Keratinocyte (primary cell): ENCODE results near the gene SKP2. TPM values are rescaled to one million over a fixed set of nuclear protein-coding genes. Genes with fewer than 3 reads are reported as not detected.

Experiments
- DNase-seq: peaks from one replicate; pipeline ENCODE4 v3.0.0-alpha.2; 2011; ENCODE audit warnings: low read depth, missing footprints, low spot score
- FAIRE-seq: peaks from 2 replicates; lab custom pipeline; 2011; peaks lifted over from hg19 to GRCh38; lab: Jason Lieb, UNC
- H2AFZ ChIP-seq: 2 replicates; pipeline ENCODE4 v1.6.0; 2012; ENCODE audit warnings: low read length, control low read depth, inconsistent platforms; ENCODE audit not compliant: control insufficient read depth
- H3K27ac ChIP-seq: 2 replicates; pipeline ENCODE4 v1.5.1; 2011; ENCODE audit warnings: low read length; ENCODE audit not compliant: control insufficient read depth, insufficient read depth
- H3K27me3 ChIP-seq: 3 replicates; pipeline ENCODE4 v1.6.0; 2011; ENCODE audit warnings: low read length; ENCODE audit not compliant: control insufficient read depth, insufficient read depth; ENCODE audit errors: extremely low read depth
- H3K36me3 ChIP-seq, 2 experiments: 2 replicates in 1 of 2; 3 replicates in 1 of 2; pipeline ENCODE4 v1.5.1; 2011; ENCODE audit warnings: low read length in 2 of 2, mild to moderate bottlenecking in 1 of 2; ENCODE audit not compliant: control insufficient read depth in 2 of 2, insufficient read depth in 2 of 2; ENCODE audit errors: extremely low read depth in 1 of 2
- H3K4me1 ChIP-seq: 3 replicates; pipeline ENCODE4 v1.5.1; 2011; ENCODE audit warnings: low read length; ENCODE audit not compliant: control insufficient read depth, insufficient read depth; ENCODE audit errors: extremely low read depth
- H3K4me2 ChIP-seq: 3 replicates; pipeline ENCODE4 v1.6.0; 2011; ENCODE audit warnings: low read depth, low read length; ENCODE audit not compliant: control insufficient read depth, insufficient read depth; ENCODE audit errors: extremely low read depth
- H3K4me3 ChIP-seq, 3 experiments: fragments of 200-600 bp in 1 of 3; sonication (generic) in 1 of 3; 2 replicates in 2 of 3; 3 replicates in 1 of 3; pipeline ENCODE4 v1.5.1; 2011 to 2016; ENCODE audit warnings: low read length in 3 of 3, mild to moderate bottlenecking in 3 of 3, control low read depth in 2 of 3, inconsistent platforms in 1 of 3, low read depth in 1 of 3, mixed read lengths in 1 of 3, mixed run types in 1 of 3, moderate library complexity in 1 of 3; ENCODE audit not compliant: control insufficient read depth in 2 of 3, insufficient read depth in 2 of 3; ENCODE audit errors: extremely low read depth in 1 of 3
- H3K79me2 ChIP-seq: 2 replicates; pipeline ENCODE4 v1.6.0; 2012; ENCODE audit warnings: low read length; ENCODE audit not compliant: control insufficient read depth, insufficient read depth
- H3K9ac ChIP-seq: 3 replicates; pipeline ENCODE4 v1.6.0; 2011; ENCODE audit warnings: low read length; ENCODE audit not compliant: control insufficient read depth, insufficient read depth; ENCODE audit errors: extremely low read depth
- H3K9me1 ChIP-seq: 3 replicates; pipeline ENCODE4 v1.6.0; 2011; ENCODE audit warnings: low read length; ENCODE audit not compliant: control insufficient read depth, insufficient read depth; ENCODE audit errors: extremely low read depth
- H3K9me3 ChIP-seq: 2 replicates; pipeline ENCODE4 v1.5.1; 2012; ENCODE audit warnings: low read depth, low read length; ENCODE audit not compliant: control insufficient read depth
- H4K20me1 ChIP-seq: 3 replicates; pipeline ENCODE4 v1.6.0; 2011; ENCODE audit warnings: low read length; ENCODE audit not compliant: control insufficient read depth, insufficient read depth; ENCODE audit errors: extremely low read depth
- CTCF ChIP-seq, 3 experiments: IDR thresholded peaks in 1 of 3; conservative IDR thresholded peaks in 1 of 3; optimal IDR thresholded peaks in 1 of 3; 2 replicates in 2 of 3; 3 replicates in 1 of 3; pipeline versions ENCODE3 to v1.5.1; 2011; ENCODE audit warnings: low read length in 3 of 3, mild to moderate bottlenecking in 3 of 3, moderate library complexity in 2 of 3, control low read depth in 1 of 3, inconsistent platforms in 1 of 3; ENCODE audit not compliant: insufficient read depth in 2 of 3; ENCODE audit errors: extremely low read depth in 1 of 3
- EZH2 ChIP-seq: IDR thresholded peaks from one replicate; pipeline ENCODE4 v1.6.1; 2012; ENCODE audit warnings: inconsistent platforms, mild to moderate bottlenecking, low read length, moderate library complexity
- dilution Hi-C: fragments of 300-500 bp; cut with MboI; formaldehyde crosslinking; loops from one replicate; pipeline ENCODE4 v1.7.0; 2020; ENCODE audit warnings: low sequenced_read_pairs; ENCODE audit not compliant: extremely low pct_ligation_motif_present
- polyA plus RNA-seq, 5 experiments: library from polyadenylated mRNA; depleted of rRNA in 3 of 5; stranded (reverse) in 3 of 5; stranded (forward) in 1 of 5; unstranded in 1 of 5; fragments of >200 nt; gene quantifications; 1 replicate in 1 of 5; 2 replicates in 3 of 5; 3 replicates in 1 of 5; pipeline versions ENCODE4 v1.2.1 to v1.2.3, GENCODE V29; 2011 to 2012; ENCODE audit warnings: missing spikeins in 2 of 5, low read depth in 1 of 5, low replicate concordance in 1 of 5
- small RNA-seq, 3 experiments: library from RNA; depleted of rRNA; stranded (forward); fragments of <200 nt; gene quantifications; one replicate each; pipeline ENCODE3, GENCODE V24; 2012; ENCODE audit warnings: low read depth in 3 of 3, low replicate concordance in 1 of 3; ENCODE audit not compliant: insufficient read length in 3 of 3

SKP2 gene
- polyA plus RNA-seq, 1 donor (not counting 4 experiments of a cell fraction or from before 2014, with no cell fraction given): 34.6 TPM

- no peak overlapping the region for H3K27ac ChIP-seq
- no peaks in the 10 kb centered on the region for H3K9me3 ChIP-seq
- H2AFZ ChIP-seq: no peak overlapping the region
- no peak overlapping the region for H3K4me2 ChIP-seq
- H3K79me2 ChIP-seq: peaks cover under 1% of the 10 kb centered on the region
- no peak overlapping the region for H3K9ac ChIP-seq
- H3K27me3 ChIP-seq: no peaks in the 10 kb centered on the region
- no peaks in the 10 kb centered on the region for H4K20me1 ChIP-seq
- H3K4me3 ChIP-seq: no peak overlapping the region
- no peak for TF ChIP-seq CTCF (optimal IDR thresholded peaks at IDR 0.05 in 1 of 3, IDR thresholded peaks at IDR 0.05 in 1 of 3, conservative IDR thresholded peaks at IDR 0.05 in 1 of 3; ENCODE audit: extremely low read depth in 1 of 3, insufficient read depth in 2 of 3, low read length in 3 of 3)
- TF ChIP-seq EZH2: no peak
- dilution Hi-C loops: no loop called here
- no peaks in the 10 kb centered on the region for H3K9me1 ChIP-seq
- H3K36me3 ChIP-seq: no peaks in the 10 kb centered on the region
- FAIRE-seq: no peak
- H3K4me1 ChIP-seq: peaks cover under 1% of the 10 kb centered on the region
- no peak for DNase-seq
Observed at GRCh38 chr5:36232533-36232932, 80.6 kb downstream of the SKP2 start.

Small RNA genes lying within 50 kb of the gene (small RNA-seq; reads per million reads assigned to genes)
- gene MIR580 (0.13 to 5.8 (median 4.0) reads per million in 3 experiments), gene RNU6-1305P (0 reads per million in 3 experiments)

Other genes starting within 250 kb of the SKP2 start
- gene CAPSL, start 213.5 kb upstream of the SKP2 start, polyA plus RNA-seq: not detected in 3 replicates
- gene UGT3A1, start 160.7 kb upstream of the SKP2 start, polyA plus RNA-seq: not detected in 3 replicates
- gene UGT3A2, start 85.2 kb upstream of the SKP2 start, polyA plus RNA-seq: 0.03 to 0.09 TPM (median 0.07 TPM) in 3 replicates
- gene LMBRD2, start 224 bp upstream of the SKP2 start, polyA plus RNA-seq: 1.8 to 5.0 TPM (median 4.7 TPM) in 3 replicates
- gene NADK2, start 89.8 kb downstream of the SKP2 start, polyA plus RNA-seq: 7.2 to 15.4 TPM (median 8.4 TPM) in 3 replicates
- gene RANBP3L, start 149.8 kb downstream of the SKP2 start, polyA plus RNA-seq: not detected in 3 replicates